ENCODE data around the gene RNU5D-1. TPM values are rescaled to one million over a fixed set of nuclear protein-coding genes. Genes with fewer than 3 reads are reported as not detected.

RNU5D-1 gene
- total and polyA plus RNA-seq, 7 donors, result not detected

- no peak for DNase-seq
- Histone ChIP-seq H3K9me3 (no peaks in the 10 kb centered on the region), H3K36me3 (no peaks in the 10 kb centered on the region), H3K4me1 (peaks cover 0 to 7% (median 5%) of the 10 kb centered on the region in 4 donors), H3K4me3 (no peak overlapping the region), H3K27ac (no peak overlapping the region), H3K27me3 (no peaks in the 10 kb centered on the region)
- intact Hi-C loops (cut with DNase I), result loop anchor here (10.0 kb wide), 1 partner anchor 577 kb away; no protein-coding TSS in a partner anchor
- WGBS, 2 donors, result 82 to 87% methylated on average over 6 of the region's 6 CpGs
- TF ChIP-seq EP300 (IDR thresholded peaks at IDR 0.05) (no peak), POLR2AphosphoS5 (IDR thresholded peaks at IDR 0.05) (no peak), POLR2A (IDR thresholded peaks at IDR 0.05) (no peak)
- TF ChIP-seq, protein P1, sequence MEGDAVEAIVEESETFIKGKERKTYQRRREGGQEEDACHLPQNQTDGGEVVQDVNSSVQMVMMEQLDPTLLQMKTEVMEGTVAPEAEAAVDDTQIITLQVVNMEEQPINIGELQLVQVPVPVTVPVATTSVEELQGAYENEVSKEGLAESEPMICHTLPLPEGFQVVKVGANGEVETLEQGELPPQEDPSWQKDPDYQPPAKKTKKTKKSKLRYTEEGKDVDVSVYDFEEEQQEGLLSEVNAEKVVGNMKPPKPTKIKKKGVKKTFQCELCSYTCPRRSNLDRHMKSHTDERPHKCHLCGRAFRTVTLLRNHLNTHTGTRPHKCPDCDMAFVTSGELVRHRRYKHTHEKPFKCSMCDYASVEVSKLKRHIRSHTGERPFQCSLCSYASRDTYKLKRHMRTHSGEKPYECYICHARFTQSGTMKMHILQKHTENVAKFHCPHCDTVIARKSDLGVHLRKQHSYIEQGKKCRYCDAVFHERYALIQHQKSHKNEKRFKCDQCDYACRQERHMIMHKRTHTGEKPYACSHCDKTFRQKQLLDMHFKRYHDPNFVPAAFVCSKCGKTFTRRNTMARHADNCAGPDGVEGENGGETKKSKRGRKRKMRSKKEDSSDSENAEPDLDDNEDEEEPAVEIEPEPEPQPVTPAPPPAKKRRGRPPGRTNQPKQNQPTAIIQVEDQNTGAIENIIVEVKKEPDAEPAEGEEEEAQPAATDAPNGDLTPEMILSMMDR (IDR thresholded peaks at IDR 0.05), result no peak
These were observed 12.9 kb downstream of the RNU5D-1 start for GRCh38 chr1:44718091-44718490.

- TF ChIP-seq POLR2AphosphoS5 (IDR thresholded peaks at IDR 0.05) (no peak), EP300 (IDR thresholded peaks at IDR 0.05) (no peak), POLR2A (IDR thresholded peaks at IDR 0.05) (no peak)
- TF ChIP-seq, protein P1 (IDR thresholded peaks at IDR 0.05), result no peak
- Histone ChIP-seq H3K4me3 (no peak overlapping the region), H3K36me3 (no peaks in the 10 kb centered on the region), H3K27ac (no peak overlapping the region), H3K9me3 (no peaks in the 10 kb centered on the region), H3K27me3 (no peaks in the 10 kb centered on the region), H3K4me1 (peaks cover 0 to 7% (median 5%) of the 10 kb centered on the region in 4 donors)
- intact Hi-C loops (cut with DNase I), result loop anchor here (10.0 kb wide), 1 partner anchor 577 kb away; no protein-coding TSS in a partner anchor
- 32 to 52% methylated on average over 1 of the region's 1 CpG for WGBS, 2 donors
- DNase-seq, result no peak
These were observed 13.3 kb downstream of the RNU5D-1 start for GRCh38 chr1:44717653-44718052.

DNA sequence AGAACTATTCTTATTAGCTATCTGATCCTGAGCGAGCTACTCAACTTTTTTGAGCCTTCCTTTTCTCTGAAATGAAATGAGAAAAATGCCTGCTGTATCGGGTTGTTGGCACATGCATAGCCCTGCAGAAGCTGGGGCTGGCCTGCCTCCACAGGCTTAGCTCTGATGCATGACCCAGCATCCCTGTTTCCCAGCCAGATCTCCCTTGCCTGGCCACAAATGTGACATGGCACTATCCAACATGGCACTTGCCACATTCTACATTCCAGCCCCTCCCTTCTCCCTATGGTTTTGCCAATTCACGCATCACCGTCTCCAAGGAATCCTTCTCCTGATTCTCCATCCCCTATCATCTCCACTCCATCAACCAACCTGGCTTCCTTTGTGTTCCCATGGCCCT, 13.8 kb downstream of the RNU5D-1 start:
- no peaks in the 10 kb centered on the region for H3K27me3 ChIP-seq
- no peak overlapping the region for H3K27ac ChIP-seq
- intact Hi-C loops (cut with DNase I), result loop anchor here (10.0 kb wide), 1 partner anchor 578 kb away; no protein-coding TSS in a partner anchor
- H3K4me1 ChIP-seq, result peaks cover 0 to 7% (median 5%) of the 10 kb centered on the region in 4 donors
- 85 to 91% methylated on average over 4 of the region's 4 CpGs for WGBS, 2 donors
- no peak overlapping the region for H3K4me3 ChIP-seq
- DNase-seq, result no peak
- H3K36me3 ChIP-seq, result no peaks in the 10 kb centered on the region
- TF ChIP-seq EP300 (IDR thresholded peaks at IDR 0.05) (no peak), POLR2AphosphoS5 (IDR thresholded peaks at IDR 0.05) (no peak), POLR2A (IDR thresholded peaks at IDR 0.05) (no peak)
- TF ChIP-seq, protein P1 (IDR thresholded peaks at IDR 0.05), result no peak
- H3K9me3 ChIP-seq, result no peaks in the 10 kb centered on the region

DNA sequence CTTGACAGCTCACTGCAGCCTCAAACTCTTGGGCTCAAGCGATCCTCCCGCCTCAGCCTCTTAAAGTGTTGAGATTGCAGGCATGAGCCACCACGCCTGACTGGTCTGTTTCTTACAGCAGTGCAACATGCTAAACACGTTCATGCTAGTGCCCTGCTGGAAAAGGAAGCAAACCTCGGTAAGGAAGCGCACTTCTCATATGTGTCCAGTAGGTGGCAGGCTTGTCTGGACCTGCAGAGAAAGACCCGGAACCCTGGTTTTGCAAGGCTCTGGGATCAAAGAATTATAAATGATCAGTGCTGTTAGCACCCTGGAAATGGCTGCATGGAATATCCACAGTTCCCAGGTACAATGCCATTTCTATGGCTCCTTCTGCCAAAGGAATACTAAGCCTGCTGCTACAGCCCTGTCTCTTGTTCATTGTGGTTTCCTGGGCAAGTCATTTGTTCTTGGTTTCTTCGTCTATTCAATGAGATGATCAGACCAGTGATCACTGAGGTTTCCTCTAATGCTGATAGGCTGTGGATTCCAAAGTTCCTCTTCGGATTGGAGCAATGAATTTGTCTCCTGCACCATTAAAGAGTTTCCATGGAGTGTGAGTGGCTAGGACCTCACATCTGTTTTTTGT, 15.9 kb downstream of the RNU5D-1 start:
- DNase-seq, result peak; percentile 74
- Histone ChIP-seq H3K27me3 (no peaks in the 10 kb centered on the region), H3K36me3 (no peaks in the 10 kb centered on the region), H3K27ac (no peak overlapping the region), H3K9me3 (no peaks in the 10 kb centered on the region), H3K4me3 (no peak overlapping the region), H3K4me1 (peaks cover 0 to 7% (median 5%) of the 10 kb centered on the region in 4 donors)
- TF ChIP-seq, protein P1 (IDR thresholded peaks at IDR 0.05), result peak; percentile 53 to 91 (median 78)
- no peak for TF ChIP-seq POLR2AphosphoS5 (IDR thresholded peaks at IDR 0.05)
- TF ChIP-seq EP300 (IDR thresholded peaks at IDR 0.05), result no peak
- intact Hi-C loops (cut with DNase I), result loop anchor here (10.0 kb wide), 1 partner anchor 580 kb away; no protein-coding TSS in a partner anchor
- 9% methylated on average over 9 of the region's 9 CpGs for WGBS, 2 donors
